Endothelial cell of umbilical vein (primary cell): ENCODE data around the gene EDARADD. TPM values are rescaled to one million over a fixed set of nuclear protein-coding genes. Genes with fewer than 3 reads are reported as not detected.
"Not testable (repeated sequence)": the region's sequence is repeated elsewhere in the genome, so short reads cannot be mapped to it uniquely, and the experiment has no call there.

Source experiments
- BruUV-seq: library from RNA; stranded (reverse); fragments of 400-500 nt; replicated peaks from 2 replicates; lab custom pipeline; 2021; lab: Mats Ljungman, UMichigan
- CTCF ChIA-PET: fragments of 300-600, 350-600 bp; sonication (Branson Sonifier 250); formaldehyde crosslinking; loops from one replicate; lab custom pipeline; 2021; ENCODE audit warnings: antibody characterized with exemption, inconsistent platforms; lab: Charles Lee
- POLR2A ChIA-PET: fragments of 300-600, 350-600 bp; sonication (Branson Sonifier 250); formaldehyde crosslinking; loops from one replicate; lab custom pipeline; 2021; ENCODE audit warnings: antibody characterized with exemption, inconsistent platforms; lab: Charles Lee
- DNase-seq: peaks from one replicate; pipeline ENCODE4 v3.0.0-alpha.2; 2011; ENCODE audit warnings: low read depth, low spot score
- FAIRE-seq: peaks from 2 replicates; lab custom pipeline; 2011; peaks lifted over from hg19 to GRCh38; lab: Jason Lieb, UNC
- H2AFZ ChIP-seq: 2 replicates; pipeline ENCODE4 v1.6.0; 2012; ENCODE audit warnings: low read depth, low read length, control low read depth, inconsistent platforms
- H3K27ac ChIP-seq: 2 replicates; pipeline ENCODE4 v1.5.1; 2011; ENCODE audit warnings: low read depth, mild to moderate bottlenecking, control low read depth, low read length, moderate library complexity; ENCODE audit not compliant: insufficient read depth
- H3K27me3 ChIP-seq, 2 experiments: 2 replicates each; pipeline versions ENCODE4 v1.6.0 to v1.6.1; 2011; ENCODE audit warnings: low read length in 2 of 2, mixed read lengths in 1 of 2; ENCODE audit not compliant: control insufficient read depth in 2 of 2, insufficient read depth in 2 of 2
- H3K36me3 ChIP-seq, 2 experiments: 2 replicates in 1 of 2; 3 replicates in 1 of 2; pipeline ENCODE4 v1.5.1; 2011; ENCODE audit warnings: low read length in 2 of 2, mild to moderate bottlenecking in 1 of 2, moderate library complexity in 1 of 2; ENCODE audit not compliant: control insufficient read depth in 2 of 2, insufficient read depth in 2 of 2; ENCODE audit errors: extremely low read depth in 1 of 2
- H3K4me1 ChIP-seq: 3 replicates; pipeline ENCODE4 v1.5.1; 2011; ENCODE audit warnings: mild to moderate bottlenecking, low read length; ENCODE audit not compliant: control insufficient read depth, insufficient read depth; ENCODE audit errors: extremely low read depth
- H3K4me2 ChIP-seq: 2 replicates; pipeline ENCODE4 v1.6.1; 2011; ENCODE audit warnings: low read length, control low read depth, mixed read lengths; ENCODE audit not compliant: insufficient read depth
- H3K4me3 ChIP-seq, 3 experiments: fragments of 200-600 bp in 1 of 3; sonication (generic), shearing (Covaris generic) in 1 of 3; replicated peaks in 1 of 3; 2 replicates each; pipeline ENCODE4 v1.5.1; 2011 to 2016; ENCODE audit warnings: control low read depth in 3 of 3, low read length in 3 of 3, mild to moderate bottlenecking in 2 of 3, inconsistent platforms in 1 of 3, low read depth in 1 of 3, moderate library complexity in 1 of 3; ENCODE audit not compliant: insufficient read depth in 1 of 3
- H3K79me2 ChIP-seq: 2 replicates; pipeline ENCODE4 v1.6.0; 2012; ENCODE audit warnings: low read length, inconsistent platforms; ENCODE audit not compliant: control insufficient read depth, insufficient read depth
- H3K9ac ChIP-seq: replicated peaks from 2 replicates; pipeline ENCODE3; 2011; ENCODE audit warnings: low read length, control low read depth; ENCODE audit not compliant: insufficient read depth; ENCODE audit errors: extremely low read depth
- H3K9me1 ChIP-seq: replicated peaks from 3 replicates; pipeline ENCODE4 v1.6.0; 2011; ENCODE audit warnings: mild to moderate bottlenecking, low read length; ENCODE audit not compliant: control insufficient read depth, insufficient read depth; ENCODE audit errors: extremely low read depth
- H3K9me3 ChIP-seq: replicated peaks from 2 replicates; pipeline ENCODE4 v1.5.1; 2012; ENCODE audit warnings: low read length, inconsistent platforms; ENCODE audit not compliant: control insufficient read depth, insufficient read depth
- H4K20me1 ChIP-seq: replicated peaks from 2 replicates; pipeline ENCODE3; 2011; ENCODE audit warnings: mild to moderate bottlenecking, low read length; ENCODE audit not compliant: control insufficient read depth, insufficient read depth; ENCODE audit errors: extremely low read depth
- CTCF ChIP-seq, 2 donors: IDR thresholded peaks; 1 replicate in 1 of 2; 2 replicates in 1 of 2; pipeline ENCODE4 v1.5.1; 2011; ENCODE audit warnings: low read length in 2 of 2, mild to moderate bottlenecking in 2 of 2, moderate library complexity in 2 of 2, control low read depth in 1 of 2, inconsistent platforms in 1 of 2, low read depth in 1 of 2; ENCODE audit not compliant: insufficient read depth in 1 of 2; ENCODE audit errors: extremely low read depth in 1 of 2
- EZH2 ChIP-seq: IDR thresholded peaks from 2 replicates; pipeline ENCODE4 v1.6.1; 2012; ENCODE audit warnings: borderline replicate concordance, low read depth, mild to moderate bottlenecking, moderate library complexity, low read length, inconsistent platforms; ENCODE audit not compliant: severe bottlenecking
- GATA2 ChIP-seq: IDR thresholded peaks from 2 replicates; pipeline ENCODE4 v1.7.0; 2011; ENCODE audit warnings: low read depth, mild to moderate bottlenecking, moderate library complexity, mixed read lengths, low read length; ENCODE audit not compliant: insufficient read length, insufficient read depth
- JUN ChIP-seq: IDR thresholded peaks from 2 replicates; pipeline ENCODE4 v1.6.1; 2011; ENCODE audit warnings: borderline replicate concordance, low read depth; ENCODE audit not compliant: insufficient read length, insufficient read depth
- MAX ChIP-seq: IDR thresholded peaks from 2 replicates; pipeline ENCODE4 v1.6.1; 2011; ENCODE audit not compliant: insufficient read depth, insufficient read length
- MYC ChIP-seq: IDR thresholded peaks from one replicate; pipeline ENCODE4 v1.6.1; 2011; ENCODE audit warnings: mild to moderate bottlenecking, low read depth, low read length
- POLR2A ChIP-seq: IDR thresholded peaks from 2 replicates; pipeline ENCODE4 v1.6.1; 2012; ENCODE audit warnings: low read depth, mild to moderate bottlenecking, control low read depth, low read length
- dilution Hi-C: fragments of 300-500 bp; cut with MboI; formaldehyde crosslinking; loops from one replicate; pipeline ENCODE4 v1.15.0; 2019; ENCODE audit warnings: low sequenced_read_pairs; ENCODE audit not compliant: extremely low pct_ligation_motif_present
- intact Hi-C: fragments of 100-400 bp; cut with micrococcal nuclease; formaldehyde crosslinking; loops from one replicate; pipeline ENCODE4 v1.10.0; 2022
- polyA plus RNA-seq, 4 experiments: library from polyadenylated mRNA; depleted of rRNA in 3 of 4; stranded (reverse) in 3 of 4; unstranded in 1 of 4; fragments of >200 nt; gene quantifications; 2 replicates each; pipeline versions ENCODE4 v1.2.1 to v1.2.3, GENCODE V29; 2011 to 2012; ENCODE audit warnings: missing spikeins in 1 of 4
- total RNA-seq: library from RNA; stranded (reverse); gene quantifications from 2 replicates; pipeline ENCODE4 v1.2.3, GENCODE V29; 2021

The EDARADD gene
- total and polyA plus RNA-seq, 2 donors (not counting 3 experiments of a cell fraction or from before 2014, with no cell fraction given) = not detected

GRCh38 chr1:236464197-236464596, 70.1 kb downstream of the EDARADD start:
- H2AFZ ChIP-seq, H3K4me3 ChIP-seq, H3K4me2 ChIP-seq, H3K79me2 ChIP-seq, dilution Hi-C loops, H3K27me3 ChIP-seq, BruUV-seq, H3K36me3 ChIP-seq, H3K9me1 ChIP-seq, H3K9me3 ChIP-seq, H3K27ac ChIP-seq, H3K9ac ChIP-seq, DNase-seq, H3K4me1 ChIP-seq, POLR2A ChIA-PET, H4K20me1 ChIP-seq, FAIRE-seq, intact Hi-C loops: not testable (repeated sequence)
- CTCF ChIA-PET = interaction anchor here (0.6 kb wide), 1 partner anchor 67 kb away, joined by 4 read pairs; no protein-coding TSS in a partner anchor

GRCh38 chr1:236465231-236465958, 71.3 kb downstream of the EDARADD start:
- intact Hi-C loops = no loop called here
- ChIA-PET POLR2A (no interaction called here), CTCF (no interaction called here)
- Histone ChIP-seq H3K9me3 (no peaks in the 10 kb centered on the region), H3K36me3 (no peaks in the 10 kb centered on the region), H3K4me2 (no peak overlapping the region), H4K20me1 (no peaks in the 10 kb centered on the region), H3K4me3 (no peak overlapping the region), H3K79me2 (no peaks in the 10 kb centered on the region), H2AFZ (no peak overlapping the region), H3K9ac (no peak overlapping the region), H3K27me3 (no peaks in the 10 kb centered on the region), H3K27ac (no peak overlapping the region), H3K9me1 (no peaks in the 10 kb centered on the region), H3K4me1 (no peaks in the 10 kb centered on the region)
- FAIRE-seq (no peak), DNase-seq (no peak)
- dilution Hi-C loops = no loop called here
- TF ChIP-seq MYC = no peak
- TF ChIP-seq GATA2 = no peak
- TF ChIP-seq MAX = no peak
- no peak for TF ChIP-seq JUN
- TF ChIP-seq CTCF (IDR thresholded peaks at IDR 0.05; ENCODE audit: extremely low read depth in 1 of 2, insufficient read depth in 1 of 2, low read depth in 1 of 2, low read length in 2 of 2) = no peak
- TF ChIP-seq EZH2 = no peak
- TF ChIP-seq POLR2A = no peak
- no TSS peak for BruUV-seq
